ENCODE results near the gene BOK. TPM values are rescaled to one million over a fixed set of nuclear protein-coding genes. Genes with fewer than 3 reads are reported as not detected.
A peak's percentile ranks its signal among the peaks of the same experiment; 100 is the strongest.
"Not testable (repeated sequence)": the region's sequence is repeated elsewhere in the genome, so short reads cannot be mapped to it uniquely, and the experiment has no call there.

Gene BOK
- total RNA-seq, 2 donors from 2014 or later = 20.4 to 30.2 TPM

DNA sequence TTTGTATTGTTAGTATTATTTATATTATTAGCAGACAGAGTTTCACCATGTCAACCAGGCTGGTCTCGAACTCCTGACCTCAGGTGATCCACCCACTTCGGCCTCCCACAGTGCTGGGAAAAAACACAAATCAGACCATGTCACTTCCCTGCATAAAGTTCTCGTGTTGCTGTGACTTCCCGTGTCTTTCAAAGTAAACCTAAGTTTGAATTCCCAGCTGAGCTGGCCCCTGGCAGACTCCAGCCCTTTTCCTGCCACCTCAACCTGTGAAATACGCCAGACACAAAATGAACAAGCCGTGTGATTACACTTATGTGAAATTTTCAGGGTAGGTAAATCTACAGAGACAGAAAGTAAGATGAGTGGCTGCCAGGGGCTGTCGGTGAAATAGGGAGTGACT, 7.9 kb downstream of the BOK start:
- DNase-seq (no peak), ATAC-seq (no peak)
- intact Hi-C loops (cut with DNase I) = no loop called here

DNA sequence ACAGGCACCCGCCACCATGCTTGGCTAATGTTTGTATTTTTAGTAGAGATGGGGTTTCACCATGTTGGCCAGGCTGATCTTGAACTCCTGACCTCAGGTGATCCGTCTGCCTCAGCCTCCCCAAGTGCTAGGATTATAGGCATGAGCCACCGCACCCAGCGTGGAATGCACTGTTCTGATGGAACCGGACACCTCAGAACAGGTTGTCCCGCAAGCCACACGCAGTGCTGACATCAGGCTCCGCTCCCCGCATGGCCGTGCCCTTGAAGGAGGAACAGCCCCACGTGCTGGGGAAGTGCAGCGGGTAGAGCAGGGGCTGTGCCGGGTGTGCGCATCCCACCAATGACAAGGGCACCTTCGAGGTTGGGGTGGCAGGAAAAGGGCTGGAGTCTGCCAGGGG, 8.7 kb downstream of the BOK start:
- intact Hi-C loops (cut with DNase I); ATAC-seq; DNase-seq: not testable (repeated sequence)

DNA sequence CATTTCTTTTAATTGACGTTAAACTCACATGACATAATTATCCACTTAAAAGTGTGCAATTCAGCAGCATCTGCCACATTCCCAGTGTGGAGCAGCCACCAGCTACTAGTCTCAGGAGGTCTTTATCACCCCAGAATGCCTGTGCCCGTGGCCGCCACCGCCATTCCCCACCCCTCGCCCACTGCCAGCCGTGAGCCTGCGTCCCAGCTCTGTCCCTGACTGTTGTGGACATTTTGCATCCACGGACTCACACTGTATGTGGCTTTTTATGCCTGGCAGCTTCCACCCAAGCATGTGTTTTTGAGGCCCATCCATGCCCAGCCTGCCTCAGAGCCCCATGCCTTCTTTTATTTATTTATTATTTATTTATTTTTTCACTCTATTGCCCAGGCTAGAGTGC, 9.2 kb downstream of the BOK start:
- intact Hi-C loops (cut with DNase I) = no loop called here
- ATAC-seq (no peak), DNase-seq (no peak)

DNA sequence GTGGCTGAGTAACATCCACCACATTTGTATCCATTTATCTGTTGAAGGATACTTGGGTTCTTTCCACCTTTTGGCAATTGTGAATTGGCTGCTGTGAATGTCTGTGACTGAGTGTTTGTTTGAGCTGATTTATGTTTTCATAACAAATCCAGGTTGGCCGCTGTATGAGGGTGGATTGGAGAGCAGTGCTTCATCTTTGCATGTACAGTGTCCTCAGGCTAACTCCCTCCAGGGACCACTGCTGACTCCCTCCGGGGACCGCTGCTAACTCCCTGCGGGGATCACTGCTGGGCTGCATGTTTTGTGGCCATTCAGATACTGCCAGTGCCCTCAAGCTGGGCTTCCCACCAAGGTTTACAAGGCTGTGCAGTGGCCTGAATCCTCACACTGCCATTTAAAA, 10.2 kb downstream of the BOK start:
- no peak for ATAC-seq
- intact Hi-C loops (cut with DNase I) = no loop called here

DNA sequence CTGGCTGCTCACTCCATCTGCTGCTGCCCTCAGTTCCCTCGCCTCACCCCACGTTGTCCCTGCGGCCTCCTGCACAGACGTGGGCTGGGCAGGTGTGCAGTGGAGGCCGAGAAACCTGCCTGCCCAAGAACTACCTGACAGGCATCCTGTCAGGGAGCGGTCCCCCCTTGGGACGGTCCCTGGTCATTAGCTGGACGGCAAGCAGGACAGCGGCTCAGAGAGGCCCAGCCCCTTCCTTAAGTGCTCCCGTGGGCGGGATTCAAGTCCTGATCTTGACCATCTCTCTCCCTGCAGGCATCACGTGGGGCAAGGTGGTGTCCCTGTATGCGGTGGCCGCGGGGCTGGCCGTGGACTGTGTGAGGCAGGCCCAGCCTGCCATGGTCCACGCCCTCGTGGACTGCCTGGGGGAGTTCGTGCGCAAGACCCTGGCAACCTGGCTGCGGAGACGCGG, 11.3 kb downstream of the BOK start:
- intact Hi-C loops (cut with DNase I) = no loop called here

More for the DNA sequence above, 10.2 kb downstream of the BOK start:
- DNase-seq = no peak

GRCh38 chr2:241570961-241571581, 12.5 kb downstream of the BOK start:
- ATAC-seq (peak; percentile 9 to 30), DNase-seq (no peak)
- intact Hi-C loops (cut with DNase I) = no loop called here

More for the DNA sequence above, 11.3 kb downstream of the BOK start:
- DNase-seq (no peak), ATAC-seq (no peak)

DNA sequence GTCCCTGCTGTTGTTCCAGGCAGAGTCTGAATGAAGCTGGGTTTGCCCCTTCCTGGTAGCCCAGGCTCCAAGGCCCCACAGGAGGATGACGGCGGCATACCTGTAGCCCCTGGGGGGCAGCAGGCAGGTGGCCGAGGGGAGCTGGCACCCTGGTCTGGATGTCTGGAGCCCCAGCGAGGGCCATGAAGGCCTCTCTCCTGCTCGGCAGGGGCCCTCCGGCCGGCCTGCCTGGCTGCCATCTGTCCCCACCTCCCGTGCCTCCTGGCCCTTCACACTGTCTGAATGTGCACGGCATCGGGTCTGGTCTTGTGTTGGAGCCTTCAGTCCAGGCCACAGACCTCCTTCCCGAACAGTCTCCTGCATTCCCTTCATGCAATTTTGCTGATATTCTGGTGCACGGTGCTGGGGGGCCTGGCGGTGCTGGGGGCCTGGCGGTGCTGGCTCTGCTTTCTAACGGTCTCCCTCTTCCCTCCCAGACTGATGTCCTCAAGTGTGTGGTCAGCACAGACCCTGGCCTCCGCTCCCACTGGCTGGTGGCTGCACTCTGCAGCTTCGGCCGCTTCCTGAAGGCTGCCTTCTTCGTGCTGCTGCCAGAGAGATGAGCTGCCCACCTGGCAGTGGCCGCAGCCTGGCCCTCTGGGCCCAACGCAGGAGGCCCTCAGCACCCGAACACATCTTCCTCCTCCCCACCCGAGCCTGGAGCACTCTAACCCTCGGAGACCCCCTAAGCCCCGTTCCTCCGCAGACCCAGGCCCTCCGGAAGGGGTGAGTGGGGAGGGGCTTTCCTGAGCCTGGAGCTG, 13.5 kb downstream of the BOK start:
- no peak for ATAC-seq
- DNase-seq = no peak
- intact Hi-C loops (cut with DNase I) = no loop called here

GRCh38 chr2:241572915-241573651, 14.5 kb downstream of the BOK start:
- DNase-seq; ATAC-seq; intact Hi-C loops (cut with DNase I): not testable (repeated sequence)

DNA sequence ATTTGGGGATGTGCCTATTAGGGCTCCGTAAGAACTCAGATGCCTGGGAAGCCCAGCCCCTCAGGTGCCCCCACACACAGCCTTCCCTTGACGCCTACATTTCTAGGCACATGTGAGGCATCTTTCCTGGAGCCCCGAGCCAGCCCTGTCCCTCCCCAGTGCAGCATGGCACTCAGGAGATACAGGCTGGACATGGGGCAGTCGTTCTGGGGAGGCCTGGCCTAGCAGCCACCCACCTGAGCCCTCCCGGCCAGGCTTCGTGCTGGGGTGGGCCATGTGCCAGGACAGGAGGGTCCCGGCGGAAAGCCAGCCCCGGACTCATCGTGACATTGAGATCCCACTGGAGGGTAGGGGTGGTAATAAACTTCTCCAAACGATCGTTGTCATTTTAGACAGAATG, 15.2 kb downstream of the BOK start:
- ATAC-seq (no peak), DNase-seq (no peak)
- intact Hi-C loops (cut with DNase I) = no loop called here

GRCh38 chr2:241574911-241575623, 16.5 kb downstream of the BOK start:
- intact Hi-C loops (cut with DNase I) = no loop called here
- DNase-seq = no peak
- no peak for ATAC-seq

- no peak for DNase-seq
- intact Hi-C loops (cut with DNase I) = no loop called here
- no peak for ATAC-seq
These were observed 17.2 kb downstream of the BOK start for GRCh38 chr2:241575624-241576292.

GRCh38 chr2:241576293-241576654, 17.7 kb downstream of the BOK start:
- ATAC-seq (no peak), DNase-seq (no peak)
- intact Hi-C loops (cut with DNase I) = no loop called here

- intact Hi-C loops (cut with DNase I) = no loop called here
- DNase-seq = no peak
- peak; percentile 41 to 43 for ATAC-seq
These were observed 19.0 kb downstream of the BOK start for GRCh38 chr2:241577413-241578122.

- intact Hi-C loops (cut with DNase I) = no loop called here
- no peak for ATAC-seq
- DNase-seq = no peak
These were observed 20.7 kb downstream of the BOK start for GRCh38 chr2:241579281-241579680.

DNA sequence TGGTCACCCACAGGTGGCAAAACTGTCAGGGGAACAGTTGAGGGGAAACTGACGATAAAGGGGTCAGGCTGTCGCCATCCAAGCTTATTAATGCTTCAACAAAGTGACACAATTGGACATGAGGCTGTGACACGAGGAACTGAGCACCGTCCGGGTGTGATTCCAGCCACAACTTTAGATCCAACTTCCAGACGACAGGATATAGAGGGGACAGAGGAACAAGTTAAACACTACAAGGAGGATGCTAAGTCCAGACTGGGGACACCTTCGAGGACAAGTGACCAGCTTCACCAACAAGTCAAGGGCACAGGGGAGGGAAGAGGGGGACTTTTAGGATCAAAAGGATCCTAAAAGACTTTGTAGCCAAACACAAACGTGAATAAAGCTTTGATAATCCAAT, 23.8 kb downstream of the BOK start:
- intact Hi-C loops (cut with DNase I) = no loop called here
- no peak for ATAC-seq
- no peak for DNase-seq

- intact Hi-C loops (cut with DNase I) = no loop called here
- DNase-seq (no peak), ATAC-seq (no peak)
These were observed 24.3 kb downstream of the BOK start for GRCh38 chr2:241582806-241583205.

DNA sequence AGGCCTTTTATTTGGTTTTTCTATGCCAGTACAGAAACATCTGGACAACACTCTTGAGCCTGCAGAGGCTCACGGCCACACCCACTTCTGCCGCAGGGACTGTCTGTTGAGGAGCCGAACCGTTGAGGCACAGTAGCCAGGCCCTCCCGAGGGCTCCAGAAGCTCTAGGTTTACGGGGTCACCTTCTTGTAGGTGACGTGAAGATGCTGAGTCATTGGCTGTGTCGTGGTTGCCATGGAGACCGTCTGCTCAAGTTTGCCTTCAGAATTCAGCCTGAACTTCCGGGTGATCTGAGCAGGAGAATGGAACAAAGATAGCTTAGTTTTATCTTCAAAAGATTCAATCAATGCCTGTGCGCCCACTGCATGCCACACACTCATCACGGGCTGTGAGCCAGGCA, 25.9 kb downstream of the BOK start:
- intact Hi-C loops (cut with DNase I) = no loop called here
- ATAC-seq = no peak

DNA sequence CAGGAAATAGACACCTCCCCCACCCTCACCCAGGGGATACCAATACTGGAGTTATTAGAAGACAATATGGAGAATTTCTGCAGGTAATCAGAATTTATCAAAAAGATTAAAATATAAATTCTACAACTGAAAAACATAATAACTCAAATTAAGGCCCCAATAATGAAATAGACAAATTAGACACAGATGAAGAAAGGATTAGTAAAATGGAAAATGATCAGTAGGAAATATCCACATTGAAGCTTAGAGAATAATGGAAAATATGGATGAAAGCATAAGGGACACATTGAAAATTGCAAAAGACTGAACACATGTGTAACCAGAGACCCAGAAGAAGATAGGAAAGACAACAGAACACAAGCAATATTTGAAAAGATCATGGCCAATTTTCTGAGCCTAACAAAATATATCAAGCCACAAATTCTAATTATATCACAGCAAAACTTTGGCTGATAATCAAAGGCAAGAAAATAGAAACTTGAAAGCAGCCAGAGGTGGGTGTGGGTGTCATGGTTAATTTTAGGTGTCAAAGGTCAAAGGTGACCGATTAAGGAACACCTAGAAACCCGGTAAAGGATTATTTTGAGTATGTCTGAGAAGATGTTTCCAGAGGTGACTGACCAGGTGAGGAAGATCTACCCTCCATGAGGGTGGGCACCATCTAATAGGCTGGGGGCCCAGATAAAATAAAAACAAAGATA, 28.2 kb downstream of the BOK start:
- intact Hi-C loops (cut with DNase I) = no loop called here
- ATAC-seq (no peak), DNase-seq (no peak)

More for the DNA sequence above, 25.9 kb downstream of the BOK start:
- no peak for DNase-seq

All from left cardiac atrium (tissue), 4 donors.